Lower leg skin (tissue), 3 donors: ENCODE results near the gene FUOM.

Experiments
- CTCF ChIP-seq, 3 donors: fragments of 450-650 bp; IDR thresholded peaks; one replicate each; pipeline ENCODE4 v1.5.1; 2016; ENCODE audit warnings: antibody characterized with exemption in 3 of 3, mild to moderate bottlenecking in 3 of 3, moderate library complexity in 2 of 3
- POLR2A ChIP-seq, 2 donors: fragments of 450-650 bp; IDR thresholded peaks; one replicate each; pipeline ENCODE4 v1.6.1; 2016 to 2017; ENCODE audit warnings: antibody characterized with exemption in 2 of 2, mild to moderate bottlenecking in 1 of 2, moderate library complexity in 1 of 2

GRCh38 chr10:133372507-133372906, 14.7 kb upstream of the FUOM start:
- TF ChIP-seq CTCF (IDR thresholded peaks at IDR 0.05), result no peak
- TF ChIP-seq POLR2A (IDR thresholded peaks at IDR 0.05), result no peak
